ENCODE data around the gene MAPK1.

MAPK1 gene

DNA sequence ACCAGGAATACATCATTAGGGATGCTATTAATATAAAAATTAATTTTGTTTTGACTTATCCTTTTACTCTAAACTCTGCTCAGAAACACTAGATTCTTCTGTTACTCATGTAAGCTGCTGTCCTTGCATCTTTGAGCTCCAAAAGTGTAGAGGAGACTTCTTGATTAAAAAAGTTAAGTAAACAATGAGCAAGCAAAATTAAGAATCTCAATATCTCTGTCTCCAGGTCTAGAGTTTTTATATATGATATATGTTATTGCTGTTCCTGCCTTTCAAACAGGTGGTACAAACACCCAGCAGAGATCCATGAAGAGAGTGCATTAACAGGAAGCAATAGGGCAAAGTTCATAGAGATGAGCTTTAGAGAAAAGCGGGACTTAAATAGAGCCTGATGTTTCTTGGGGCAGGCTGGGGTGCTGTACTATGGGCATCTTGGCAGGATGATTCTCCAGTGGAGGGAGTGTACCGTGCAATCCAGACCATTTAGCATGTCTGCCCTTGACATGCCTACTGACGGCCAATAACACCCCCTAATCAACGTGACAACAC, 6.9 kb downstream of the MAPK1 start:
- Histone ChIP-seq H3K79me2 (ENCODE audit: low read length) (peaks cover 98% of the 10 kb centered on the region), H3K9ac (ENCODE audit: low read length) (no peak overlapping the region), H3K4me1 (ENCODE audit: low read length) (no peaks in the 10 kb centered on the region), H3K9me2 (replicated peaks; ENCODE audit: insufficient read depth, low read length) (no peaks in the 10 kb centered on the region), H3K27ac (ENCODE audit: low read length) (no peak overlapping the region), H2AFZ (ENCODE audit: low read length) (no peak overlapping the region), H3K9me3 (replicated peaks; ENCODE audit: insufficient read depth, low read length) (no peaks in the 10 kb centered on the region), H3K4me2 (ENCODE audit: low read depth, low read length) (no peak overlapping the region), H3K4me3 (ENCODE audit: low read length) (no peak overlapping the region), H3F3A (ENCODE audit: insufficient read depth, low read length) (no peaks in the 10 kb centered on the region), H4K20me1 (ENCODE audit: insufficient read depth, low read length) (peaks cover 69% of the 10 kb centered on the region), H3K27me3 (replicated peaks; ENCODE audit: insufficient read depth, low read length) (no peaks in the 10 kb centered on the region), H3K36me3 (replicated peaks; ENCODE audit: insufficient read depth, low read length) (no peaks in the 10 kb centered on the region; the same call in none of the 2 replicates)
- TF ChIP-seq EZH2phosphoT487 (IDR thresholded peaks at IDR 0.05; ENCODE audit: low read length): no peak
- TF ChIP-seq, protein P1, sequence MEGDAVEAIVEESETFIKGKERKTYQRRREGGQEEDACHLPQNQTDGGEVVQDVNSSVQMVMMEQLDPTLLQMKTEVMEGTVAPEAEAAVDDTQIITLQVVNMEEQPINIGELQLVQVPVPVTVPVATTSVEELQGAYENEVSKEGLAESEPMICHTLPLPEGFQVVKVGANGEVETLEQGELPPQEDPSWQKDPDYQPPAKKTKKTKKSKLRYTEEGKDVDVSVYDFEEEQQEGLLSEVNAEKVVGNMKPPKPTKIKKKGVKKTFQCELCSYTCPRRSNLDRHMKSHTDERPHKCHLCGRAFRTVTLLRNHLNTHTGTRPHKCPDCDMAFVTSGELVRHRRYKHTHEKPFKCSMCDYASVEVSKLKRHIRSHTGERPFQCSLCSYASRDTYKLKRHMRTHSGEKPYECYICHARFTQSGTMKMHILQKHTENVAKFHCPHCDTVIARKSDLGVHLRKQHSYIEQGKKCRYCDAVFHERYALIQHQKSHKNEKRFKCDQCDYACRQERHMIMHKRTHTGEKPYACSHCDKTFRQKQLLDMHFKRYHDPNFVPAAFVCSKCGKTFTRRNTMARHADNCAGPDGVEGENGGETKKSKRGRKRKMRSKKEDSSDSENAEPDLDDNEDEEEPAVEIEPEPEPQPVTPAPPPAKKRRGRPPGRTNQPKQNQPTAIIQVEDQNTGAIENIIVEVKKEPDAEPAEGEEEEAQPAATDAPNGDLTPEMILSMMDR (IDR thresholded peaks at IDR 0.05; ENCODE audit: low read length): no peak
- no peak for TF ChIP-seq EZH2 (optimal IDR thresholded peaks at IDR 0.05; ENCODE audit: low read depth, low read length)
- no peak for DNase-seq

DNA sequence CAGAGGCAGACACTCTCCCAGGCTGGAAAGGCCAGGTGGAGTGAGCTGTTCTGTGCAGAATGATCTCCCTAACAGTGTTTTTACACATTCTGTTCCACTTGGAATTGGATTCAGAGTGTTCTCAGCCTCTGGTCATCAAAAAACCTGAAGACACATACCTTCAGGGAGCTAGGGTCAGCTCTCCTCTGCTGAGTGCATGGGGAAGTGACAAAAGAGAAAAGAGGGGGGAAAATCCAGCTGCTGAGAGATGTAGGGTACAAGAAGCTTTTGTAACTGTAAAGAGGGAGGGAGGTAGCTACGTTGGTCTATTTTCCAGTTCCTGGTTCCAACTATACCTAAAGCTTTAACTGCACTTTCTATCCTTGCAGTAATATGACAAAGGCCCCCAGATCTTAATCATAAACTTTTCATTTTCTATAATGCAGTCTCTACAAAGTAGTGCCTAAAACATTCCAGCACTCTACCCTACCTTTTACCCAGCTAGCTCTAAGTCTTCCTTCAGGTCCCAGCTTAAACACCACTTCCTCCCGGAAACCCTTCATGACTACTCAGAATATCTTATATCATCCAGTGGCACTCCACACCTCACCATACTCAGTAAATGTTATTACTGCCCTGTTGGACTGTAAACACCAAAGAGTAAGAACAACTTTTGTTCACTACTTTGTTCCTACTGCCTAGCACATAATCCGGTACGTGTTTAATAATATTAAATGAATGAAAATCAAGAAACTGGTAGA, 9.2 kb downstream of the MAPK1 start:
- H3K9ac ChIP-seq (ENCODE audit: low read length): no peak overlapping the region
- TF ChIP-seq EZH2phosphoT487 (IDR thresholded peaks at IDR 0.05; ENCODE audit: low read length): no peak
- DNase-seq: no peak

DNA sequence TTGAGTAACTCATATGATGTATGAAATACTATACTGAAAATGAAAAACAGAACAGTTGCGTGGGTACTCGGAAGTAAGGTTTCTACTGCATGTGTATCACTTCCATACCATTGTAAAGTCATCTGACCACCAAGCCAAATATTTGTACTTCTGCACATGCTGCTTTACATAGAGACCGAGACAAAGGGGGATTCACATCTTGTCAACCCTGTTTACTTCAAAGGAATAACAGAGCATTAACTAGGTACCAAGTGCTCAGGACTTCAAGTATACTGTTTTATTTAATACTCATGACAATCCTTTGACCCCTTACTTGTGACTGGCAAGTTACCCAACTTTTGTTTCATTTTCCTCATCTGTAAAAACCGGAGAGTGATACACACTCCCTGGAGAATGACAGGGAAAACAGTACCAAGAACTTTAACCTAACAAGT, 9.9 kb downstream of the MAPK1 start:
- Histone ChIP-seq H3K9ac (ENCODE audit: low read length) (no peak overlapping the region), H3K4me1 (ENCODE audit: low read length) (no peaks in the 10 kb centered on the region), H3K4me2 (ENCODE audit: low read depth, low read length) (no peak overlapping the region), H3F3A (ENCODE audit: insufficient read depth, low read length) (no peaks in the 10 kb centered on the region), H3K27ac (ENCODE audit: low read length) (no peak overlapping the region), H2AFZ (ENCODE audit: low read length) (no peak overlapping the region), H3K4me3 (ENCODE audit: low read length) (no peak overlapping the region), H3K9me2 (replicated peaks; ENCODE audit: insufficient read depth, low read length) (no peaks in the 10 kb centered on the region), H3K79me2 (ENCODE audit: low read length) (peaks cover 100% of the 10 kb centered on the region), H3K9me3 (replicated peaks; ENCODE audit: insufficient read depth, low read length) (no peaks in the 10 kb centered on the region), H3K27me3 (replicated peaks; ENCODE audit: insufficient read depth, low read length) (no peaks in the 10 kb centered on the region), H3K36me3 (replicated peaks; ENCODE audit: insufficient read depth, low read length) (no peaks in the 10 kb centered on the region), H4K20me1 (ENCODE audit: insufficient read depth, low read length) (peaks cover 55% of the 10 kb centered on the region)
- TF ChIP-seq, protein P1 (IDR thresholded peaks at IDR 0.05; ENCODE audit: low read length): no peak
- no peak for DNase-seq

More for the DNA sequence above, 9.2 kb downstream of the MAPK1 start:
- Histone ChIP-seq H3K4me2 (ENCODE audit: low read depth, low read length) (no peak overlapping the region), H3K4me1 (ENCODE audit: low read length) (no peaks in the 10 kb centered on the region), H2AFZ (ENCODE audit: low read length) (no peak overlapping the region), H3K36me3 (replicated peaks; ENCODE audit: insufficient read depth, low read length) (no peaks in the 10 kb centered on the region; the same call in 1 of the 2 replicates), H3K9me3 (replicated peaks; ENCODE audit: insufficient read depth, low read length) (no peaks in the 10 kb centered on the region), H4K20me1 (ENCODE audit: insufficient read depth, low read length) (peaks cover 59% of the 10 kb centered on the region), H3K9me2 (replicated peaks; ENCODE audit: insufficient read depth, low read length) (no peaks in the 10 kb centered on the region), H3K4me3 (ENCODE audit: low read length) (no peak overlapping the region), H3F3A (ENCODE audit: insufficient read depth, low read length) (no peaks in the 10 kb centered on the region), H3K27me3 (replicated peaks; ENCODE audit: insufficient read depth, low read length) (no peaks in the 10 kb centered on the region), H3K79me2 (ENCODE audit: low read length) (peaks cover 99% of the 10 kb centered on the region), H3K27ac (ENCODE audit: low read length) (no peak overlapping the region)

DNA sequence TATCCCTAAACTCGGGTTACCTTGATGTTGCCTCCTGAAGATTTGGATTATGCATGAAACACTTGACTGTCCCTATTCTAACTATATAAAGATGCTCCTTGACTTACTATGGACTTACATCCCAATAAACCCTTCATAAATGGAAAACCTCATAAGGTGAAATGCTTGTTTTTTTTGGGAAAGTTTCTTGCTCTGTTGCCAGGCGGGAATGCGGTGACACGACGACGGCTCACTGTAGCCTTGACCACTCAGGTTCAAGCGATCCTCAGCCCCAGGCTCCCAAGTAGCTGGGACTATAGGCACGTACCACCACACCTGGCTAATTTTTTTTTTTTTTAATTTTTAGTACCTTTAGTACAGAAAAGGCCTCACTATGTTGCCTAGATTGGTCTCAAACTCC, 10.6 kb downstream of the MAPK1 start:
- Histone ChIP-seq H3K4me1 (ENCODE audit: low read length) (no peaks in the 10 kb centered on the region), H3K9me3 (replicated peaks; ENCODE audit: insufficient read depth, low read length) (no peaks in the 10 kb centered on the region), H3K79me2 (ENCODE audit: low read length) (peaks cover 100% of the 10 kb centered on the region), H3K4me2 (ENCODE audit: low read depth, low read length) (no peak overlapping the region), H3K27ac (ENCODE audit: low read length) (no peak overlapping the region), H3F3A (ENCODE audit: insufficient read depth, low read length) (no peaks in the 10 kb centered on the region), H2AFZ (ENCODE audit: low read length) (no peak overlapping the region), H3K27me3 (replicated peaks; ENCODE audit: insufficient read depth, low read length) (no peaks in the 10 kb centered on the region), H3K36me3 (replicated peaks; ENCODE audit: insufficient read depth, low read length) (no peaks in the 10 kb centered on the region), H3K9ac (ENCODE audit: low read length) (no peak overlapping the region), H4K20me1 (ENCODE audit: insufficient read depth, low read length) (peaks cover 52% of the 10 kb centered on the region), H3K9me2 (replicated peaks; ENCODE audit: insufficient read depth, low read length) (no peaks in the 10 kb centered on the region), H3K4me3 (ENCODE audit: low read length) (no peak overlapping the region)
- TF ChIP-seq, protein P1 (IDR thresholded peaks at IDR 0.05; ENCODE audit: low read length): no peak
- no peak for TF ChIP-seq EZH2 (optimal IDR thresholded peaks at IDR 0.05; ENCODE audit: low read depth, low read length)
- no peak for TF ChIP-seq EZH2phosphoT487 (IDR thresholded peaks at IDR 0.05; ENCODE audit: low read length)
- no peak for DNase-seq

Data from MM.1S (cell line).